HepG2 (cell line): ENCODE measurements around the gene PLD1. TPM values are rescaled to one million over a fixed set of nuclear protein-coding genes. Genes with fewer than 3 reads are reported as not detected.

Source experiments
- ADNP ChIP-seq: sonication (generic); formaldehyde crosslinking; IDR thresholded peaks from 2 replicates; pipeline ENCODE4 v1.4.0; 2020; ENCODE audit warnings: missing genetic modification reagents
- ARHGAP35 ChIP-seq: sonication (generic); formaldehyde crosslinking; IDR thresholded peaks from 2 replicates; pipeline ENCODE4 v1.9.0; 2022; ENCODE audit warnings: mild to moderate bottlenecking, inconsistent platforms, moderate library complexity, missing genetic modification reagents, borderline replicate concordance
- CENPX ChIP-seq: sonication (generic); formaldehyde crosslinking; IDR thresholded peaks from 2 replicates; pipeline ENCODE4 v1.9.0; 2021; ENCODE audit warnings: mild to moderate bottlenecking, missing genetic modification reagents, moderate library complexity
- ERF ChIP-seq: IDR thresholded peaks from 2 replicates; pipeline ENCODE4 v1.6.1; 2018; ENCODE audit warnings: missing biosample characterization, missing genetic modification reagents
- HDAC2 ChIP-seq: sonication (generic); formaldehyde crosslinking; IDR thresholded peaks from 2 replicates; pipeline ENCODE4 v1.4.0; 2020; ENCODE audit warnings: missing genetic modification reagents
- HOXA3 ChIP-seq: sonication (generic); formaldehyde crosslinking; IDR thresholded peaks from 2 replicates; pipeline ENCODE4 v1.5.0; 2020; ENCODE audit warnings: missing genetic modification reagents
- LRRFIP1 ChIP-seq: sonication (generic); formaldehyde crosslinking; conservative IDR thresholded peaks from 2 replicates; pipeline ENCODE4 v1.4.0; 2020; ENCODE audit warnings: missing genetic modification reagents
- MNT ChIP-seq: fragments of 450-650 bp; IDR thresholded peaks from 2 replicates; pipeline ENCODE4 v1.6.1; 2016
- NFE2 ChIP-seq: sonication (generic); formaldehyde crosslinking; IDR thresholded peaks from 2 replicates; pipeline ENCODE4 v1.4.0; 2020; ENCODE audit warnings: missing genetic modification reagents
- ONECUT2 ChIP-seq: sonication (generic); formaldehyde crosslinking; IDR thresholded peaks from 2 replicates; pipeline ENCODE4 v1.4.0; 2020; ENCODE audit warnings: missing genetic modification reagents
- PAXIP1 ChIP-seq: sonication (generic); formaldehyde crosslinking; conservative IDR thresholded peaks from 2 replicates; pipeline ENCODE4 v1.4.0; 2020; ENCODE audit warnings: mild to moderate bottlenecking, missing genetic modification reagents, moderate library complexity
- PHF5A ChIP-seq: IDR thresholded peaks from one replicate; pipeline ENCODE4 v1.6.1; 2018; ENCODE audit warnings: low read depth, missing genetic modification reagents; ENCODE audit not compliant: unreplicated experiment
- PPARG ChIP-seq: conservative IDR thresholded peaks from 2 replicates; pipeline ENCODE4 v1.6.1; 2016; ENCODE audit warnings: missing biosample characterization, missing genetic modification reagents
- REL ChIP-seq: sonication (generic); formaldehyde crosslinking; conservative IDR thresholded peaks from 2 replicates; pipeline ENCODE4 v1.8.0; 2022; ENCODE audit warnings: mild to moderate bottlenecking, missing genetic modification reagents, moderate library complexity
- ZBTB33 ChIP-seq: sonication (generic); formaldehyde crosslinking; IDR thresholded peaks from 2 replicates; pipeline ENCODE4 v1.4.0; 2020; ENCODE audit warnings: missing genetic modification reagents
- ZNF101 ChIP-seq: sonication (generic); formaldehyde crosslinking; IDR thresholded peaks from 2 replicates; pipeline ENCODE4 v1.4.0; 2020; ENCODE audit warnings: mild to moderate bottlenecking, low read depth, missing genetic modification reagents, borderline replicate concordance
- ZNF546 ChIP-seq: sonication (generic); formaldehyde crosslinking; conservative IDR thresholded peaks from 2 replicates; pipeline ENCODE4 v1.8.1; 2023; ENCODE audit warnings: mild to moderate bottlenecking, missing genetic modification reagents
- ZNF780A ChIP-seq: sonication (generic); formaldehyde crosslinking; IDR thresholded peaks from 2 replicates; pipeline ENCODE4 v1.8.0; 2022; ENCODE audit warnings: mild to moderate bottlenecking, missing genetic modification reagents, moderate library complexity
- ZNF792 ChIP-seq: IDR thresholded peaks from 2 replicates; pipeline ENCODE4 v1.6.1; 2016
- ZSCAN21 ChIP-seq: sonication (generic); formaldehyde crosslinking; IDR thresholded peaks from 2 replicates; pipeline ENCODE4 v1.8.0; 2022; ENCODE audit warnings: mild to moderate bottlenecking, missing genetic modification reagents, moderate library complexity, borderline replicate concordance
- polyA plus RNA-seq, 8 experiments: library from polyadenylated mRNA; depleted of rRNA in 3 of 8; stranded (reverse) in 7 of 8; unstranded in 1 of 8; fragments of >200 nt; fragmentation: Illumina TruSeq in 4 of 8; extraction: Trizol in 4 of 8; gene quantifications; 2 replicates each; pipeline versions ENCODE4 v1.2.1 to v1.2.3, GENCODE V29; 2011 to 2016; ENCODE audit warnings: low read depth in 4 of 8, missing spikeins in 1 of 8, mixed read lengths in 1 of 8; ENCODE audit not compliant: insufficient read depth in 1 of 8
- total RNA-seq, 5 experiments: library from RNA; depleted of rRNA; stranded (reverse); fragments of >200 nt; fragmentation: Illumina TruSeq; extraction: Trizol; gene quantifications; 2 replicates each; pipeline ENCODE4 v1.2.3, GENCODE V29; 2016; ENCODE audit warnings: low read depth in 1 of 5

The PLD1 gene
- total and polyA plus RNA-seq, 2 of the 13 experiments (the other 11 are each of a cell fraction or from before 2014, with no cell fraction given): 27.1 to 59.4 TPM

GRCh38 chr3:171822431-171823106 is 12.3 kb upstream of the PLD1 start (continued):
- TF ChIP-seq ERF (CRISPR knock-in tag) (peak; percentile 37; the same call in 1 of the 2 replicates), ZNF546 (CRISPR knock-in tag) (no peak), LRRFIP1 (CRISPR knock-in tag) (no peak), HOXA3 (peak; percentile 12; the same call in 1 of the 2 replicates), CENPX (CRISPR knock-in tag) (no peak), ONECUT2 (peak; percentile 52; the same call in 1 of the 2 replicates), PHF5A (CRISPR knock-in tag) (no peak), ADNP (CRISPR knock-in tag) (no peak), ZNF792 (CRISPR knock-in tag) (peak; percentile 46; the same call in 1 of the 2 replicates), ZNF780A (CRISPR knock-in tag) (no peak), MNT (0 out of 2 replicates have a peak, but pooled peaks have one; percentile 9), PAXIP1 (CRISPR knock-in tag) (peak; percentile 70), ARHGAP35 (CRISPR knock-in tag) (no peak), NFE2 (CRISPR knock-in tag) (no peak), ZBTB33 (CRISPR knock-in tag) (no peak), PPARG (CRISPR knock-in tag) (peak; percentile 39; the same call in 1 of the 2 replicates), HDAC2 (CRISPR knock-in tag) (peak; percentile 49), ZSCAN21 (CRISPR knock-in tag) (no peak), ZNF101 (CRISPR knock-in tag) (no peak), REL (no peak)
